WTC11 (cell line): ENCODE results near the gene NSMCE1.

Experiments used
- KAT7 ChIP-seq: sonication (generic); formaldehyde crosslinking; IDR thresholded peaks from 2 replicates; pipeline ENCODE4 v1.8.1; 2023; ENCODE audit warnings: missing genetic modification reagents, mild to moderate bottlenecking, borderline replicate concordance
- NFE2L1 ChIP-seq: sonication (generic); formaldehyde crosslinking; IDR thresholded peaks from 2 replicates; pipeline ENCODE4 v1.8.1; 2023; ENCODE audit warnings: missing genetic modification reagents
- NR1H2 ChIP-seq: sonication (generic); formaldehyde crosslinking; IDR thresholded peaks from 2 replicates; pipeline ENCODE4 v1.9.0; 2021; ENCODE audit warnings: mild to moderate bottlenecking, moderate library complexity, missing genetic modification reagents
- RORB ChIP-seq: fragments of 250-450 bp; sonication (Bioruptor Pico); IDR thresholded peaks from 2 replicates; pipeline ENCODE4 v1.9.0; 2021; ENCODE audit warnings: mild to moderate bottlenecking
- SMAD3 ChIP-seq: sonication (generic); formaldehyde crosslinking; IDR thresholded peaks from 2 replicates; pipeline ENCODE4 v1.8.0; 2022; ENCODE audit warnings: missing genetic modification reagents, mild to moderate bottlenecking, borderline replicate concordance
- TEAD4 ChIP-seq: sonication (generic); formaldehyde crosslinking; IDR thresholded peaks from 2 replicates; pipeline ENCODE4 v1.8.0; 2022; ENCODE audit warnings: mild to moderate bottlenecking, missing genetic modification reagents
- TP53 ChIP-seq: sonication (generic); formaldehyde crosslinking; IDR thresholded peaks from 2 replicates; pipeline ENCODE4 v1.8.1; 2023; ENCODE audit warnings: mild to moderate bottlenecking, missing genetic modification reagents
- TF ChIP-seq, protein P1 (sequence below): fragments of 200-600 bp; IDR thresholded peaks from 2 replicates; pipeline ENCODE4 v1.8.0; 2022; ENCODE audit warnings: antibody characterized with exemption
- TF ChIP-seq, protein P2 (sequence below): sonication (generic); formaldehyde crosslinking; IDR thresholded peaks from 2 replicates; pipeline ENCODE4 v1.8.1; 2022; ENCODE audit warnings: low read depth, mild to moderate bottlenecking, moderate library complexity, missing genetic modification reagents, borderline replicate concordance
- TF ChIP-seq, protein P3 (sequence below): sonication (generic); formaldehyde crosslinking; IDR thresholded peaks from 2 replicates; pipeline ENCODE4 v1.8.0; 2022; ENCODE audit warnings: mild to moderate bottlenecking, missing genetic modification reagents
- TF ChIP-seq, protein P4 (sequence below): sonication (generic); formaldehyde crosslinking; IDR thresholded peaks from 2 replicates; pipeline ENCODE4 v1.8.0; 2023; ENCODE audit warnings: missing genetic modification reagents, mild to moderate bottlenecking, borderline replicate concordance
- TF ChIP-seq, protein P5 (sequence below): sonication (generic); formaldehyde crosslinking; IDR thresholded peaks from 2 replicates; pipeline ENCODE4 v1.8.1; 2022; ENCODE audit warnings: low read depth, missing genetic modification reagents, borderline replicate concordance

DNA sequence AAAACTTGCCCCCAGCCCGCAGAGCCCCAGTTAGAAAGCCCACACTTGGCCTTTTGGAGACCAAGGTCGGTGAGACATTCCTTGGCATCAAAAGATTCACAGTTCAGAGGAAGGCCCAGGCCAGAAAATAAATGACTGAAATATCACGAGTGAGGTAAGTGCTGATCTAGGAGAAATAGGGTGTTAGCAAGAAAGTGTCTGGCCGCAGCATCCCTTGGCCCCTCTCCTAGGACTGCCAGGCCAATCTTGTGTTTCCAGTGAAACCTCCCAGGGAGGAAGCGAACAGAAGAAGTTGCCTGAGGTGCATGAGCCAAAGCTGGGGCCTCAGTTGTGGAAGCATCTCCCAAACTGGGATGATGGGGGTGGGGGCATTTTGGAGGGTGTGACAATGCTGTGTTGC, 22.5 kb upstream of the NSMCE1 start:
- TF ChIP-seq KAT7 (CRISPR knock-in tag) (no peak), NR1H2 (CRISPR knock-in tag) (no peak), SMAD3 (no peak), NFE2L1 (CRISPR knock-in tag) (no peak), RORB (no peak), TEAD4 (CRISPR knock-in tag) (no peak), TP53 (CRISPR knock-in tag) (no peak)
- TF ChIP-seq, protein P1, sequence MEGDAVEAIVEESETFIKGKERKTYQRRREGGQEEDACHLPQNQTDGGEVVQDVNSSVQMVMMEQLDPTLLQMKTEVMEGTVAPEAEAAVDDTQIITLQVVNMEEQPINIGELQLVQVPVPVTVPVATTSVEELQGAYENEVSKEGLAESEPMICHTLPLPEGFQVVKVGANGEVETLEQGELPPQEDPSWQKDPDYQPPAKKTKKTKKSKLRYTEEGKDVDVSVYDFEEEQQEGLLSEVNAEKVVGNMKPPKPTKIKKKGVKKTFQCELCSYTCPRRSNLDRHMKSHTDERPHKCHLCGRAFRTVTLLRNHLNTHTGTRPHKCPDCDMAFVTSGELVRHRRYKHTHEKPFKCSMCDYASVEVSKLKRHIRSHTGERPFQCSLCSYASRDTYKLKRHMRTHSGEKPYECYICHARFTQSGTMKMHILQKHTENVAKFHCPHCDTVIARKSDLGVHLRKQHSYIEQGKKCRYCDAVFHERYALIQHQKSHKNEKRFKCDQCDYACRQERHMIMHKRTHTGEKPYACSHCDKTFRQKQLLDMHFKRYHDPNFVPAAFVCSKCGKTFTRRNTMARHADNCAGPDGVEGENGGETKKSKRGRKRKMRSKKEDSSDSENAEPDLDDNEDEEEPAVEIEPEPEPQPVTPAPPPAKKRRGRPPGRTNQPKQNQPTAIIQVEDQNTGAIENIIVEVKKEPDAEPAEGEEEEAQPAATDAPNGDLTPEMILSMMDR = no peak
- TF ChIP-seq, protein P2, sequence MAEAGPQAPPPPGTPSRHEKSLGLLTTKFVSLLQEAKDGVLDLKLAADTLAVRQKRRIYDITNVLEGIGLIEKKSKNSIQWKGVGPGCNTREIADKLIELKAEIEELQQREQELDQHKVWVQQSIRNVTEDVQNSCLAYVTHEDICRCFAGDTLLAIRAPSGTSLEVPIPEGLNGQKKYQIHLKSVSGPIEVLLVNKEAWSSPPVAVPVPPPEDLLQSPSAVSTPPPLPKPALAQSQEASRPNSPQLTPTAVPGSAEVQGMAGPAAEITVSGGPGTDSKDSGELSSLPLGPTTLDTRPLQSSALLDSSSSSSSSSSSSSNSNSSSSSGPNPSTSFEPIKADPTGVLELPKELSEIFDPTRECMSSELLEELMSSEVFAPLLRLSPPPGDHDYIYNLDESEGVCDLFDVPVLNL (CRISPR knock-in tag) = no peak
- TF ChIP-seq, protein P3, sequence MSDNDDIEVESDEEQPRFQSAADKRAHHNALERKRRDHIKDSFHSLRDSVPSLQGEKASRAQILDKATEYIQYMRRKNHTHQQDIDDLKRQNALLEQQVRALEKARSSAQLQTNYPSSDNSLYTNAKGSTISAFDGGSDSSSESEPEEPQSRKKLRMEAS = no peak
- TF ChIP-seq, protein P4, sequence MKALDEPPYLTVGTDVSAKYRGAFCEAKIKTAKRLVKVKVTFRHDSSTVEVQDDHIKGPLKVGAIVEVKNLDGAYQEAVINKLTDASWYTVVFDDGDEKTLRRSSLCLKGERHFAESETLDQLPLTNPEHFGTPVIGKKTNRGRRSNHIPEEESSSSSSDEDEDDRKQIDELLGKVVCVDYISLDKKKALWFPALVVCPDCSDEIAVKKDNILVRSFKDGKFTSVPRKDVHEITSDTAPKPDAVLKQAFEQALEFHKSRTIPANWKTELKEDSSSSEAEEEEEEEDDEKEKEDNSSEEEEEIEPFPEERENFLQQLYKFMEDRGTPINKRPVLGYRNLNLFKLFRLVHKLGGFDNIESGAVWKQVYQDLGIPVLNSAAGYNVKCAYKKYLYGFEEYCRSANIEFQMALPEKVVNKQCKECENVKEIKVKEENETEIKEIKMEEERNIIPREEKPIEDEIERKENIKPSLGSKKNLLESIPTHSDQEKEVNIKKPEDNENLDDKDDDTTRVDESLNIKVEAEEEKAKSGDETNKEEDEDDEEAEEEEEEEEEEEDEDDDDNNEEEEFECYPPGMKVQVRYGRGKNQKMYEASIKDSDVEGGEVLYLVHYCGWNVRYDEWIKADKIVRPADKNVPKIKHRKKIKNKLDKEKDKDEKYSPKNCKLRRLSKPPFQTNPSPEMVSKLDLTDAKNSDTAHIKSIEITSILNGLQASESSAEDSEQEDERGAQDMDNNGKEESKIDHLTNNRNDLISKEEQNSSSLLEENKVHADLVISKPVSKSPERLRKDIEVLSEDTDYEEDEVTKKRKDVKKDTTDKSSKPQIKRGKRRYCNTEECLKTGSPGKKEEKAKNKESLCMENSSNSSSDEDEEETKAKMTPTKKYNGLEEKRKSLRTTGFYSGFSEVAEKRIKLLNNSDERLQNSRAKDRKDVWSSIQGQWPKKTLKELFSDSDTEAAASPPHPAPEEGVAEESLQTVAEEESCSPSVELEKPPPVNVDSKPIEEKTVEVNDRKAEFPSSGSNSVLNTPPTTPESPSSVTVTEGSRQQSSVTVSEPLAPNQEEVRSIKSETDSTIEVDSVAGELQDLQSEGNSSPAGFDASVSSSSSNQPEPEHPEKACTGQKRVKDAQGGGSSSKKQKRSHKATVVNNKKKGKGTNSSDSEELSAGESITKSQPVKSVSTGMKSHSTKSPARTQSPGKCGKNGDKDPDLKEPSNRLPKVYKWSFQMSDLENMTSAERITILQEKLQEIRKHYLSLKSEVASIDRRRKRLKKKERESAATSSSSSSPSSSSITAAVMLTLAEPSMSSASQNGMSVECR (CRISPR knock-in tag) = no peak
- TF ChIP-seq, protein P5, sequence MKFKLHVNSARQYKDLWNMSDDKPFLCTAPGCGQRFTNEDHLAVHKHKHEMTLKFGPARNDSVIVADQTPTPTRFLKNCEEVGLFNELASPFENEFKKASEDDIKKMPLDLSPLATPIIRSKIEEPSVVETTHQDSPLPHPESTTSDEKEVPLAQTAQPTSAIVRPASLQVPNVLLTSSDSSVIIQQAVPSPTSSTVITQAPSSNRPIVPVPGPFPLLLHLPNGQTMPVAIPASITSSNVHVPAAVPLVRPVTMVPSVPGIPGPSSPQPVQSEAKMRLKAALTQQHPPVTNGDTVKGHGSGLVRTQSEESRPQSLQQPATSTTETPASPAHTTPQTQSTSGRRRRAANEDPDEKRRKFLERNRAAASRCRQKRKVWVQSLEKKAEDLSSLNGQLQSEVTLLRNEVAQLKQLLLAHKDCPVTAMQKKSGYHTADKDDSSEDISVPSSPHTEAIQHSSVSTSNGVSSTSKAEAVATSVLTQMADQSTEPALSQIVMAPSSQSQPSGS (CRISPR knock-in tag) = no peak
